Activated CD4-positive, alpha-beta T cell treated with anti-CD3 and anti-CD28 coated beads, Interleukin-2, Interleukin-4, amounts not matched to agents 100 ng/mL and 50 ng/mL, durations not matched to agents 16 hours and 8 hours (primary cell): ENCODE results near the gene OR5B21.

ENCODE experiments used
- DNase-seq: peaks from one replicate; pipeline ENCODE4 v3.0.0-alpha.2; 2020; ENCODE audit warnings: low spot score

Gene OR5B21

DNA sequence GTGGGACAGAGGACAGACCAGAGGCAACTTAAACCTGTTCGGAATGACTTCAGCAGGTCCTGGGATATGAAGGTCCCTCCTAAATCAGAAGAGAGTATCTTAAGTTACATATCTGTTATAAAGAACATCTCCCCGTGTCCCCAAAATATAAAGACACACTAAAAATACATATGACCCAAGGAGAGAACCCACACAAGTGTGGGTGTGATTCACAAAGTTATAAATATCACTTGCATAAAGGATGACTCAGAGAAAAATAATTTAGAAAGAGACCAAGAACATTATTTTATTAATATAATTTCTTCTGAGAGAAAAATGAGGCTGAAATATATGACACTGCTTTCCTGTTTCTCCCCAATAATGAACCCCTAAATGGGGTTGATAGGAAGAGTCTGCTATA, 14.2 kb downstream of the OR5B21 start:
- DNase-seq: no peak

DNA sequence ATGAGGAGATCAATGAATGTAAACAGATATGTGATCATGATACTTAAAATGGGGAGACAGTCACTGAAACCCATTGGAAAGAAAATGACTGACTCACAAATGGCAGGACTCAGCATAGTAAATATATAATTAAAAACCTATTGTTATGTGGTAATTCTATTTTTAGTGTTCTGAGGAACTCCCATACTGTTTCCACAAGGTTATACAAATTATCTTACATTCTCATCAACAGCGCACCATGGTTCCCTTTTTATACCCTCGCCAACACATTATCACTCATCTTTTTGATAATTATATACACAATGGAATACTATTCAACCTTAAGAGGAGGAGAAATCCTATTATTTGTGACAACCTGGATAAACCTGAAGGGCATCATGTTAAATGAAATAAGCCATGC, 17.1 kb downstream of the OR5B21 start:
- DNase-seq: no peak

DNA sequence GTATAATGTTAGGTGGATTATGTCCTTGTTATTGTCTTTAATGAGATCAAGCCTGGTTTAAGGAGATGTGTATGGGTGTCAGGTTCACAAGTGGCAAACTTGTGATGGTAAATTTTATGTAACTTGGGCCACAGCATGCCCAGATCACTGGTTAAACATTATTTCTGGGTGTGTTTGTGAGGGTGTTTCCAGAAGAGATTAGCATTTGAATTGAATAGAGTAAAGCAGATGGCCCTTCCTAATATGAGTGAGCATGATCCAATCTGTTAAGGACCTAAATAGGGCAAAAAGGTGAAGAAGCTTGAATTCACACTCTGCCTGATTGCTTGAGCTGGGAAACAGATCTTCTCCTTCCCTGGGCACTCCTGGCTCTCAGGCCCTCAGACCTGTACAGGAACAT, 20.7 kb downstream of the OR5B21 start:
- DNase-seq: no peak

DNA sequence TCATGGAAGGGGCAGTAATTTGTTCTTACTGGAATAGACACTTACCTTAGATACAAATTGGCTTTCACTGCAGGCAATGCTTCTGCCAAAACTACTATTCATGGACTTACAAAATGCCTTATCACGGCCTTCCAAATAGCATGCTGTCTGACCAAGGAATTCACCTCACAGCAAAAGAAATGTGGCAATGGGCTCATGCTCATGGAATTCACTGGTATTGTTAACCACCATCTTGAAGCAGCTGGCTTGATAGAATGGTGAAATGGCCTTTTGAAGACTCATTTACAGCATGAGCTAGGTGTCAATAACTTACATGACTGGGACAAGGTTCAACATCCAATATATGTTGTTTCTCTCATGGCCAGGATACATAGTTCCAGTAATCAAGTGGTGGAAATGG, 21.9 kb downstream of the OR5B21 start:
- DNase-seq: no peak

DNA sequence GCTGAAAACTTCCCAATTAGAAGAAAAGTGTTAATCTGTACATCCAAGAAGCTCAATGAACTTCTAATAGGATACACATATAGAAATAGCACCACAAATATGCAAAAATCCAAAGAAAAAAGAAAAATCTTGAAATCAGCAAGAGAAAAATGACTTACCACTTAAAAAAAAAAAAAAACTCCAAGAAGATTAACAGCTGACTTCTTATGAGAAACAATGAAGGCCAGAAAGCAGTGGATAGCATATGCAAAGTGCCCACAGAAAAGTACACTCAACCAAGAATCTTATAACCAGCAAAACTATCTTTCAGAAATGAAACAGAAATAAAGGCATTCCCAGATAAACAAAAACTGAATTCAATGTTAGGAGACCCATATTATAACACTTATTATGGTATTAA, 36.0 kb downstream of the OR5B21 start:
- DNase-seq: no peak

DNA sequence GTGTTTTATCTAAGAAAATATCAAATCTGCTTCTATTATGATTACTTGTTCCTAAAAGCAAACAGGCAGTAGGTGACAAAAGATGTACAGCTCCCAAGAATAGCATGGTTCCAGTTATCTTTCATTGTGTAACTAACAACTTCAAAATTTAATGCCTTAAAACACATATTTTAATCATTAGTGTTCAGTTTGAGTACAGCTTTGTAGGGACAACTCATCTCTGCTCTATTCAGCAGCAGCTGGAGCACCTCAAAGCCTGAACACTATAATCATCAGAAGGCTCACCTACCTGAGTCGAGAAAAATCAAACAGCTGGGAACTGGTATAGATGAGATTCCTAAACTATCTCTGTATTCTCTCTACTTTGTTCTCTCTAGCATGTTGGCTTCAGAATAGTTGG, 41.6 kb downstream of the OR5B21 start:
- DNase-seq: no peak

DNA sequence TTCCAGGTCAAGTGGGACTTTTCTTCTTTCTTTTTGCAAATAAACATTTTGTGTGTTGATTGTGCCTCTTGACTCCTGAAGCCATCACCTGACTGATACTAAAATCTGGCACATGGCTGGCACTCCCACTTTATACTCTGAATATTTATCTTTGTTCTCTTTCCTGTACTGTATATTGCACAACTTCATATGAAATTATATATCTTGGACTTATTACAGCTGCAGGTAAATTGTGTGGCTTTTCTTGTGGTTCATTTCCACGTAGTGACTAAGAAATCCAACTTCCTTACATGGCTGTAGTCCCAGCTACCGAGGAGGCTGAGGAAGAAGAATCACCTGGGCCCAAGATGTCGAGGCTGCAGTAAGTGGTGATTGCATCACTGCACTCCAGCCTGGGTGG, 42.2 kb downstream of the OR5B21 start:
- no peak for DNase-seq
